Erythroblast (primary cell): ENCODE measurements around the gene SLC35E3.

Experiments
- GATA1 ChIP-seq: IDR thresholded peaks from 2 replicates; pipeline ENCODE4 v1.6.1; 2011; ENCODE audit warnings: low read depth, mild to moderate bottlenecking, control low read depth, low read length, moderate library complexity
- POLR2A ChIP-seq: IDR thresholded peaks from 2 replicates; pipeline ENCODE4 v1.6.1; 2011; ENCODE audit warnings: mild to moderate bottlenecking, low read length

DNA sequence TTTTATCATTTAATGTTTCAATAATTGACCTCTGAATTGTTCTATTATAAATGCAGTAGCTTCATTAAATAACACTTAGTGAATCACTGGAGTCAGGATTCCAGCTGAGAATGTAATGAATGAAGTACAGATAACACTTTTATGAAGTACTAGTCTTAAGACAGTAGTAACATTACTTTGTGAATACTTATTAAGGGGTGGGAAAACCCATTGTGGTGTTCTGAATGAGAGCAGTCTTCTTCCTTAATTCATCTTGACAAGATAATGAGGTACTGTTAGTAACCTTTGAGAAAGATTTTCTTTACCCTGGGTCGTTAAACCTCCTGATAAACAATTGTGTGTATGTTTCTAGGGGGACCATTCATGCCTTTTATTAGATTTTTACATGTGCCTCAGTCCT is 46.5 kb upstream of the SLC35E3 start:
- TF ChIP-seq POLR2A, result no peak
- no peak for TF ChIP-seq GATA1
